Stimulated activated CD8-positive, alpha-beta memory T cell treated with anti-CD3 and anti-CD28 coated beads, Interleukin-12 subunit alpha, Interleukin-12 subunit beta, amount 100 ng/mL, for 24 hours (primary cell): Measurements from ENCODE around the gene GABRB1.

Source experiments
- DNase-seq: peaks from one replicate; pipeline ENCODE4 v3.0.0-alpha.2; 2020; ENCODE audit errors: extremely low read depth

Gene GABRB1

GRCh38 chr4:47468706-47469365 lies 437.5 kb downstream of the GABRB1 start:
- no peak for DNase-seq

- DNase-seq, result no peak
Measured at GRCh38 chr4:47469951-47470350, 438.6 kb downstream of the GABRB1 start.

GRCh38 chr4:47471064-47471463 lies 439.7 kb downstream of the GABRB1 start:
- DNase-seq, result no peak

GRCh38 chr4:47471591-47471990 lies 440.2 kb downstream of the GABRB1 start:
- no peak for DNase-seq

GRCh38 chr4:47473141-47473750 lies 441.9 kb downstream of the GABRB1 start:
- DNase-seq, result no peak

- no peak for DNase-seq
Measured at GRCh38 chr4:47474799-47475198, 443.4 kb downstream of the GABRB1 start.

GRCh38 chr4:47475411-47475810 lies 444.0 kb downstream of the GABRB1 start:
- DNase-seq, result no peak
